Mucosa of rectum (tissue), 2 donors: ENCODE results near the gene SELENOI.
"Not testable (repeated sequence)": the region's sequence is repeated elsewhere in the genome, so short reads cannot be mapped to it uniquely, and the experiment has no call there.

Source experiments
- H3K27ac ChIP-seq, 2 donors: one replicate each; pipeline ENCODE4 v1.7.0; 2013; ENCODE audit warnings: inconsistent platforms in 2 of 2, low read depth in 2 of 2, low read length in 2 of 2
- H3K27me3 ChIP-seq, 2 donors: one replicate each; pipeline ENCODE4 v1.7.0; 2013; ENCODE audit warnings: low read length in 2 of 2; ENCODE audit not compliant: control insufficient read depth in 2 of 2, insufficient read depth in 2 of 2
- H3K36me3 ChIP-seq, 2 donors: one replicate each; pipeline ENCODE4 v1.7.0; 2013; ENCODE audit warnings: low read length in 2 of 2; ENCODE audit not compliant: control insufficient read depth in 2 of 2, insufficient read depth in 2 of 2
- H3K4me1 ChIP-seq, 2 donors: one replicate each; pipeline ENCODE4 v1.7.0; 2013; ENCODE audit warnings: low read length in 2 of 2, mild to moderate bottlenecking in 1 of 2; ENCODE audit not compliant: control insufficient read depth in 2 of 2, insufficient read depth in 2 of 2
- H3K4me3 ChIP-seq, 2 donors: one replicate each; pipeline ENCODE4 v1.7.0; 2013; ENCODE audit warnings: low read length in 2 of 2
- H3K9ac ChIP-seq, 2 donors: one replicate each; pipeline ENCODE4 v1.7.0; 2013; ENCODE audit warnings: low read length in 2 of 2, low read depth in 1 of 2, mild to moderate bottlenecking in 1 of 2
- H3K9me3 ChIP-seq, 2 donors: one replicate each; pipeline ENCODE4 v1.7.0; 2013; ENCODE audit warnings: low read length in 2 of 2; ENCODE audit not compliant: control insufficient read depth in 2 of 2
- donor health status: healthy.
- donor health status: Normal muscosa, but diverticular disease.

Gene SELENOI

DNA sequence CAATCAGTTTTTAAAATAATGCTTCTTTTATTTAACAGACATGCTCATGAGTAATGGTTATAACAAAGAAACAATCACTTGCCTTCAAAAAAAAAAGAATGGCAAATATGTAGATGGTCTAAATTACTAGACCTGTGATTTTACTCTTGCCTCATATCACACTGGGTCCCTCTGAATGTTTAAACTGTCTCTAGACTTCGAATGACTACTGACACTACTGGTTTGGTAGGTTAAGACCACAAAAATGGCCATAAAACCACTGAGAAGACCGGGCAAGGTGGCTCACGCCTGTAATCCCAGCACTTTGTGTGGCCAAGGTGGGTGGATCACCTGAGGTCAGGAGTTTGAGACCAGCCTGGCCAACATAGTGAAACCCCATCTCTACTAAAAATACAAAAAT lies 5.1 kb upstream of the SELENOI start:
- H3K36me3 ChIP-seq, result no peaks in the 10 kb centered on the region
- H3K4me3 ChIP-seq, result no peak overlapping the region
- H3K27ac ChIP-seq, result no peak overlapping the region
- H3K4me1 ChIP-seq, result peaks cover 7 to 11% of the 10 kb centered on the region in 2 donors
- H3K27me3 ChIP-seq, result no peaks in the 10 kb centered on the region
- H3K9ac ChIP-seq, result no peak overlapping the region
- no peaks in the 10 kb centered on the region for H3K9me3 ChIP-seq

GRCh38 chr2:26344581-26345282 lies 1.2 kb upstream of the SELENOI start:
- peak overlapping the region; percentile 81 to 97 for H3K9ac ChIP-seq
- no peaks in the 10 kb centered on the region for H3K27me3 ChIP-seq
- no peaks in the 10 kb centered on the region for H3K36me3 ChIP-seq
- peaks cover 16 to 22% of the 10 kb centered on the region in 2 donors for H3K4me1 ChIP-seq
- H3K4me3 ChIP-seq, result peak overlapping the region; percentile 93 to 99
- peak overlapping the region; percentile 93 to 95 for H3K27ac ChIP-seq
- no peaks in the 10 kb centered on the region for H3K9me3 ChIP-seq

DNA sequence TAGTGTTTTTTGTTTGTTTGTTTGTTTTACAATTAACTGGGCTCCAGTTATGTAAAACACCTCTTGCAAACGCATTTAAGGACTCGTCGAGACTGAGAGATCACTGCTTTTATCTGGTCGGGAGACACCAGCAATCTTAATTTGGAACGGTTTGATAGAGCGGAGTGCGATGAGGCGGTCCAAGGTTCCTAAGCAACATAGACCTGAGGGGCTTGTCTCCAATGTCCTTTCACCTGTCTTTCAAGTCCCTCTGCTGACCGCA lies 729 bp upstream of the SELENOI start:
- H3K4me1 ChIP-seq, result peaks cover 16 to 22% of the 10 kb centered on the region in 2 donors
- H3K4me3 ChIP-seq, result peak overlapping the region; percentile 93 to 99
- no peaks in the 10 kb centered on the region for H3K9me3 ChIP-seq
- H3K36me3 ChIP-seq, result no peaks in the 10 kb centered on the region
- H3K9ac ChIP-seq, result peak overlapping the region; percentile 81 to 97
- H3K27me3 ChIP-seq, result no peaks in the 10 kb centered on the region
- H3K27ac ChIP-seq, result peak overlapping the region; percentile 93 to 95

DNA sequence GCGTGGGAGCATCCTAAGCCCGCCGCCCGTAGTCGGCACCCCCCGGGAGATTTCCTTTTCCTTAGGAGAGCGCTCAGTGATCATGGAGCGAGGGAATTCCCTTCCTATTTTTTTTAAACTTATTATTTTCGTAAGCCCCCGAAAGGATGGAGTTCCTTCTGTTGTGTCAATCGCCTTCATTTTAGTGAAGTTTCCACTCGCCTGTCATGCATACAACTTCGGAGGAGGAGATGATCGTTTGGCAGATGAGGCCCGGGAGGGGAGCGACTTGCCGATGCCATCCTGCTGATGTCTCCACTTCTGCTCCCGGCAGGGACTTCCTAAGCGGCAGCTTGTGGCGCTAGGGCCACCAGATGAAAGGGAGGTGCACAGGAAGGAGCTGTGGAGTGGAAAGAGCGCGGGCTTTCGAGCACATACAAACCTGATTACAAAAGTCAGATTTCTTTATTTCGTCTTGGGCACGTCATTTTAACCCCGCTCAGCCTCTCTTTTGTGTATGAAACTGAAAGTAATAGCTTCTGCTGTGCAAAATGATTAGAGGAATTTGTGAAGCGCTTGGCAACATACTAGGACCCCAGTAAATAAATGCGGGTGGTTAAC lies 611 bp downstream of the SELENOI start, which contains the start of gene ADGRF3:
TSS of gene ADGRF3 (minus strand) at position 336 of the 600 bp plus-strand sequence. CDS start 555 bp downstream, outside the sequence.
- no peaks in the 10 kb centered on the region for H3K27me3 ChIP-seq
- H3K9ac ChIP-seq, result peak within 1 kb of the TSS; percentile 81 to 97
- H3K27ac ChIP-seq, result peak within 1 kb of the TSS; percentile 94 to 95
- H3K4me1 ChIP-seq, result peaks cover 16 to 22% of the 10 kb centered on the region in 2 donors
- peak within 1 kb of the TSS; percentile 93 to 99 for H3K4me3 ChIP-seq
- no peaks in the 10 kb centered on the region for H3K36me3 ChIP-seq
- no peaks in the 10 kb centered on the region for H3K9me3 ChIP-seq

DNA sequence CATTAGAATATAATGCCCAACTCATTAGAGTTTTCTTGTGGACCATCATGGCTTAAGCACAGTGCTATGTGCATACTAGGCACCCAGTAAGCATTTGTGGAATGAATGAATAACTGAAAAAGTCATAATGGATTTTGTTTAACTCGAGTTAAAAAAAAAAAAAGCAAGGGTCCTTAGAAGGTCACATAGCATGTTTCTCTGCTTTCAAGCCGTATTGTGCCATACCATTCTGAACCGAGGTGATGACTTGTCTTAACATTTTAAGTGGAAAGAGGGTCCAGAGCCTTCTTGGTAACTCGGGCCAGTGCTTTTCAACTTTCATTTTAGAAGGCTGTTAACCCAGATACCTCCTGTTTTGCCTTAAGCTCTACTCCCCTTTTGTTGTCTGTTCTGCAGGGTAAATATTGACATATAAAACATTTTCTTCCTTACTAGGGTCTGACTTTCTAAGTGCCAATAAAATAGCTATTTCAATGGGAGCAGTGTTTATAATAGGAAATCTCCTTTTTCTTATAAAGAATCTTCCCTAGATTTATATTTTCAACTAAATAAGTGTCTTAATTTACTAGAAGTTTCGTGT lies 1.4 kb downstream of the SELENOI start:
- no peaks in the 10 kb centered on the region for H3K36me3 ChIP-seq
- peak overlapping the region; percentile 70 to 81 for H3K9ac ChIP-seq
- no peaks in the 10 kb centered on the region for H3K27me3 ChIP-seq
- peak overlapping the region; percentile 92 to 94 for H3K27ac ChIP-seq
- no peaks in the 10 kb centered on the region for H3K9me3 ChIP-seq
- H3K4me3 ChIP-seq, result peak overlapping the region; percentile 93 to 99
- peaks cover 16 to 22% of the 10 kb centered on the region in 2 donors for H3K4me1 ChIP-seq

DNA sequence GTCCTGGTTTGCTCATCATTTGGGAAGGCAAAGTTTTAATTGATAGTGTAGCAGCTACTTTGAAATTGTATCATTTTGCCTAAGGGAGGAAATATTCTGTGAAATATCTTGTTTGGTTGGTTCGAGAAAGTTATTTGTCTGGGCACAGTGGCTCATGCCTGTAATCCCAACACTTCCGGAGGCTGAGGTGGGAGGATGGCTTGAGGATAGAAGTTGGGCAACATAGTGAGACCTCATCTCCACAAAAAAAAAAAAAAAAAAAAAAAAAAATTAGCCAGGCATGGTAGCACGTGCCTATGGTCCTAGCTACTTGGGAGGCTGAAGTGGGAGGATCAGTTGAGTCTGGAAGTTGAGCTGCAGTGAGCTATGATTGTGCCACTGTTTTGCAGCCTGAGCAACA lies 3.7 kb downstream of the SELENOI start:
- no peaks in the 10 kb centered on the region for H3K9me3 ChIP-seq
- H3K27me3 ChIP-seq, result no peaks in the 10 kb centered on the region
- H3K4me3 ChIP-seq, result no peak overlapping the region

DNA sequence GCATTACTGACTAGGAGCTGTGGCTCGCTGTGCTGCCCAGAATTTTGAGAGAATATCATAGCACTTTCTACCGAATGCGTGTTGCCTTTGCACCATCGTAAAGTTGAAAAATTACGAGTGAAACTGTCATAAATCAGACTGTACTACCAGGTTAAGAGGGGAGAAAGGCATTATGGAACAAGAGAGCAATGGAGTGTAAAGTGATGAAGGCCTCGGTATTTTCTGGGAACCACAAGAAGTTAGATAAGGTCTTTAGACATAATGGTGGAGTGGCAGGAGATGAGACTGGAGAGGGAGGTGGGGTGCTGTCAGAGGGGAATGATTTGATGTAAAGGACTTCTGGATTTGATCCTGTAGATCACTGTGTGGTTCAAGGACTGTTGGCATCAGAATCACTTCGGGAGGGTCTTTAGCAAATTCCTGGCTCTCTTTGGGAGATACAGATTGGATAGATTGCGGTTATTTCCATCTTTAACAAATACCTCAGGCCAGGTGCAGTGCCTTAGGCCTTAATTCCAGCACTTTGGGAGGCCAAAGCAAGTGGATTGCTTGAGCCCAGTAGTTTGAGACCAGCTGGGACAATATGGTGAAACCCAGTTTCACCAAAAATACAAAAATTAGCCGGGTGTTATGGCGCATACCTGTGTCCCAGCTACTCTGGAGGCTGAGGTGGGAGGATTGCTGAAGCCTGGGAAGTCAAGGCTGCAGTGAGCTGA lies 5.6 kb downstream of the SELENOI start:
- no peak overlapping the region for H3K27ac ChIP-seq
- H3K4me1 ChIP-seq, result peaks cover 8 to 12% of the 10 kb centered on the region in 2 donors
- H3K27me3 ChIP-seq, result no peaks in the 10 kb centered on the region
- no peak overlapping the region for H3K4me3 ChIP-seq
- H3K36me3 ChIP-seq, result no peaks in the 10 kb centered on the region
- H3K9me3 ChIP-seq, result no peaks in the 10 kb centered on the region
- H3K9ac ChIP-seq, result no peak overlapping the region

More for the DNA sequence above, 3.7 kb downstream of the SELENOI start:
- Histone ChIP-seq H3K4me1 (peaks cover 11 to 17% of the 10 kb centered on the region in 2 donors), H3K36me3 (no peaks in the 10 kb centered on the region), H3K9ac (no peak overlapping the region), H3K27ac (no peak overlapping the region)

DNA sequence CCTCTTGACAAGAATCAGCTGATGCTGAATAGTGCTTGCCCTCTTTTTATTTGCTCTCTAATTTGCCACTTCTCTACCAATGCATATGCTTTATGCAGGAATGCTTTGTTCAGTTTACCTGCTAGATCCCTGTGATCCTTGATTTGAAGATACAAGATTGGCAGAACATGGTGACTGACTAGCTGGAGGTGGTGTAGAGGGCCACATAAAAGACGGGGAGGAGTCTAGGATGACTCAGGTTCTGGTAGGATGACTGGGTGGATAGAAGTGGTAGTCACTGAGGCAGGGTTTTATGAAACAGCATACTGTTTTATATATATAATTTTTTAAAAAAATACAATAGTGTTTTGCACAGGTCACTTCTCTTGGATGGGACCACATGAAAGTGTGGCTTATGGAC lies 6.9 kb downstream of the SELENOI start:
- no peak overlapping the region for H3K4me3 ChIP-seq
- no peaks in the 10 kb centered on the region for H3K27me3 ChIP-seq
- H3K4me1 ChIP-seq, result peaks cover 0 to 1% of the 10 kb centered on the region in 2 donors
- H3K9ac ChIP-seq, result no peak overlapping the region
- no peaks in the 10 kb centered on the region for H3K36me3 ChIP-seq
- H3K27ac ChIP-seq, result no peak overlapping the region
- H3K9me3 ChIP-seq, result no peaks in the 10 kb centered on the region

DNA sequence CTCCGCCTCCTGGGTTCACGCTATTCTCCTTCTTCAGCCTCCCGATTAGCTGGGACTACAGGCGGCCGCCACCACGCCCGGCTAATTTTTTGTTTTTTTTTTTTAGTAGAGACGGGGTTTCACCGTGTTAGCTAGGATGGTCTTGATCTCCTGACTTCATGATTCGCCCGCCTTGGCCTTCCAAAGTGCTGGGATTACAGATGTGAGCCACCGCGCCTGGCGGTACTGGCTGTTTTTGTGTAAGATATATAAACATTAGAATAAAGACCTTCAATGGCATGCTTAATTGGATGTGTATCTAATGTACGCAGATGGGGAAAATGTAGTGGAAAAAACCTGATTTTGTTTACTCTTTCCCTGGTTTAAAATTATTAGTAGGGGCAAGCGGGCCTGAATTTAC lies 8.5 kb downstream of the SELENOI start:
- H3K9ac ChIP-seq, H3K27me3 ChIP-seq, H3K9me3 ChIP-seq, H3K27ac ChIP-seq, H3K36me3 ChIP-seq, H3K4me3 ChIP-seq, H3K4me1 ChIP-seq: not testable (repeated sequence)
